ENCODE data around the gene CA12.

CA12 gene

DNA sequence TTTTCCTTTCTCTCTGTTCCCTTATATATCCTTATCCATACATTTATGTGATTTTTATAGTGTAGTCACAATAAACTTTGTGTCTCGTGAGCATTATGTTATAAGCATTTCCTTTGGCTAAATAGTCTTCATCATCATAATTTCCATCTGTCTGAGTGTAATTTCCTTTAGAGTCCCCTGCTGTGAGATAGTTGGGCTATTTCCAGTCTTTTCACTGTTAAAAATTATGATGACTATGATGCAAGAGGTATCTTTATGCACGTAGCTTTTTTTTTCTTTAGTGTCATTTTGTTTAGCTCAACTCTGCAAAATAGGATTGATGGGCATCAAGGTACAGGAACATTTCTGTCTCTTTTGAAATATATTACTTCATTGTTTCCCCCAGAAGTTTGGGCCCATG lies 26.9 kb upstream of the CA12 start:
- Mint-ChIP-seq H3K36me3 (ENCODE audit: low read depth) (no peaks in the 10 kb centered on the region), H3K4me3 (no peak overlapping the region), H3K9me3 (no peaks in the 10 kb centered on the region), H3K27me3 (ENCODE audit: low read depth) (no peaks in the 10 kb centered on the region), H3K27ac (no peak overlapping the region), H3K4me1 (ENCODE audit: low read depth) (peaks cover 6% of the 10 kb centered on the region)

GRCh38 chr15:63407612-63408011 lies 26.0 kb upstream of the CA12 start:
- H3K9me3 Mint-ChIP-seq, result no peaks in the 10 kb centered on the region
- H3K4me3 Mint-ChIP-seq, result no peak overlapping the region
- no peaks in the 10 kb centered on the region for H3K27me3 Mint-ChIP-seq (ENCODE audit: low read depth)
- H3K27ac Mint-ChIP-seq, result no peak overlapping the region
- peaks cover 6% of the 10 kb centered on the region for H3K4me1 Mint-ChIP-seq (ENCODE audit: low read depth)
- H3K36me3 Mint-ChIP-seq (ENCODE audit: low read depth), result no peaks in the 10 kb centered on the region

- Mint-ChIP-seq H3K36me3 (ENCODE audit: low read depth) (no peaks in the 10 kb centered on the region), H3K4me1 (ENCODE audit: low read depth) (peaks cover 6% of the 10 kb centered on the region), H3K27me3 (ENCODE audit: low read depth) (no peaks in the 10 kb centered on the region), H3K4me3 (no peak overlapping the region), H3K27ac (no peak overlapping the region), H3K9me3 (no peaks in the 10 kb centered on the region)
Observed at GRCh38 chr15:63405683-63406390, 24.2 kb upstream of the CA12 start.

GRCh38 chr15:63405159-63405558 lies 23.5 kb upstream of the CA12 start:
- Mint-ChIP-seq H3K9me3 (no peaks in the 10 kb centered on the region), H3K4me3 (no peak overlapping the region)

DNA sequence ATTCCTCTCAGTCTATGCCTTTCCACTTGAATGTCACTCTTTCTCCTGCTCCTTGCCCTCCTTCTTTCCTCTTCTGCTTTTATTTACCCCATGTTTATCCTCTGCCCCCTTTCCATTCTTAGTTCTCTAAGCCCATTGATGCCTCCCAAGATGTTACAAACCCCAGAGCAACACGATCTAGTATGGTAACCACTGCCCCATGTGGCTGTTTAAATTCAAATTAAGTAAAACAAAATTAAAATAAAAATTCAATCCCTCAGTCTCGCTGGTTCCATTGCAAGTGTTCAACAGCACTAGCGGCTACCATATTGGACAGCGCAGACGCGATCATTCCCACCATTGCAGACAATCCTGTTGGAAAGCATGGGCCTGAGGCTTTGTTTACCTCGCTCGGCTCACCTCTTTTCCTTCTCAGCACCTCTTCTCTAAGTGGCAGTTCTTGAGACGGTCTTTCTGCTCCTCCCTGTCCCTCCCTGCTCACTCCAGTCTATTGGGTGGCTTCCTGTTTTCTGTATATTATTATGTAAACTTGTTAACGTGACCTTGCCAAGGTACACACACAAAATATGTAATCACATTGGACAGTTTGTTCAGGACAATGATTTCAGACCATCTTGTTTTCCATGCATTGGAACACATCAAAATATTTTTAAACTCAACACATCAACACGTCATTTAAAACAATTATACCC lies 21.8 kb upstream of the CA12 start:
- Mint-ChIP-seq H3K4me3 (no peak overlapping the region), H3K27me3 (ENCODE audit: low read depth) (peaks cover 5% of the 10 kb centered on the region), H3K4me1 (ENCODE audit: low read depth) (peaks cover 13% of the 10 kb centered on the region), H3K27ac (no peak overlapping the region), H3K36me3 (ENCODE audit: low read depth) (no peaks in the 10 kb centered on the region), H3K9me3 (no peaks in the 10 kb centered on the region)

More at GRCh38 chr15:63405159-63405558, 23.5 kb upstream of the CA12 start:
- Mint-ChIP-seq H3K4me1 (ENCODE audit: low read depth) (peaks cover 6% of the 10 kb centered on the region), H3K27me3 (ENCODE audit: low read depth) (no peaks in the 10 kb centered on the region), H3K36me3 (ENCODE audit: low read depth) (no peaks in the 10 kb centered on the region), H3K27ac (no peak overlapping the region)

GRCh38 chr15:63402498-63403253 lies 21.0 kb upstream of the CA12 start:
- Mint-ChIP-seq H3K36me3 (ENCODE audit: low read depth) (no peaks in the 10 kb centered on the region), H3K9me3 (no peaks in the 10 kb centered on the region), H3K4me1 (ENCODE audit: low read depth) (peaks cover 15% of the 10 kb centered on the region), H3K27me3 (ENCODE audit: low read depth) (peaks cover 9% of the 10 kb centered on the region), H3K4me3 (no peak overlapping the region), H3K27ac (no peak overlapping the region)

DNA sequence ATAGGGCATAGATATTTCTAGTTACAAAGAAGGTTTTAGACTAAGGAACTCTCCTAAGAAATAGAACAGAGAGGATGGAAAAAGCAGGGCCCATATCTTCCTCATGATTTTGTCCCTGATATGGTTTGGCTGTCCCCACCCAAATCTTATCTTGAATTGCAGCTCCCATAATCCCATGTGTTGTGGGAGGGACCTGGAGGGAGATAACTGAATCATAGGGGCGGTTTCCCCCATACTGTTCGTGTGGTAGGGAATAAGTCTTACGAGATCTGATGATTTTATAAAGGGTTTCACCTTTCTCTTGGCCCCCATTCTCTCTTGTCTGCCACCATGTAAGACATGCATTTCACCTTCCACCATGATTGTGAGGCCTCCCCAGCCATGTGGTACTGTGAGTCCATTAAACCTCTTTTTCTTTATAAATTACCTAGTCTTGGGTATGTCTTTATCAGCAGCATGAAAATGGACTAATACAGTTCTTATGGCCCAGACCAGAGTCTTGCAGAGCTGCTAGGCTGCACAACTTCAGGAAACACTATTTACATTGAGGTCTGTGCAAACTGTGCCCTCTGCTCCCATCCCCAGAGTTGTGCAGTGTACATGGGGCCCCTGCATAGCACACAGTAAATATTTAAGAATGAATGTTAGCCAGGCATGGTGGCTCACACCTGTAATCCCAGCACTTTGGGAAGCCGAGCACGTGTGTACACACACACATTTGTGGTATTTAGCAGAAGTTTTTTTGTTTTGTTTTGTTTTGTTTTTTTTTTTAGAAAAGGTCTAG lies 20.3 kb upstream of the CA12 start:
- no peak overlapping the region for H3K27ac Mint-ChIP-seq
- no peaks in the 10 kb centered on the region for H3K9me3 Mint-ChIP-seq
- peaks cover 12% of the 10 kb centered on the region for H3K27me3 Mint-ChIP-seq (ENCODE audit: low read depth)

GRCh38 chr15:63401078-63401477 lies 19.4 kb upstream of the CA12 start:
- Mint-ChIP-seq H3K4me3 (no peak overlapping the region), H3K27ac (no peak overlapping the region), H3K4me1 (ENCODE audit: low read depth) (peaks cover 15% of the 10 kb centered on the region), H3K27me3 (ENCODE audit: low read depth) (peaks cover 16% of the 10 kb centered on the region), H3K36me3 (ENCODE audit: low read depth) (no peaks in the 10 kb centered on the region), H3K9me3 (no peaks in the 10 kb centered on the region)

More for the DNA sequence above, 20.3 kb upstream of the CA12 start:
- Mint-ChIP-seq H3K4me1 (ENCODE audit: low read depth) (peaks cover 15% of the 10 kb centered on the region), H3K4me3 (no peak overlapping the region), H3K36me3 (ENCODE audit: low read depth) (no peaks in the 10 kb centered on the region)

- Mint-ChIP-seq H3K9me3 (no peaks in the 10 kb centered on the region), H3K27me3 (ENCODE audit: low read depth) (peaks cover 32% of the 10 kb centered on the region), H3K4me1 (ENCODE audit: low read depth) (peaks cover 10% of the 10 kb centered on the region), H3K36me3 (ENCODE audit: low read depth) (no peaks in the 10 kb centered on the region), H3K27ac (no peak overlapping the region), H3K4me3 (no peak overlapping the region)
Observed at GRCh38 chr15:63398456-63398855, 16.8 kb upstream of the CA12 start.

DNA sequence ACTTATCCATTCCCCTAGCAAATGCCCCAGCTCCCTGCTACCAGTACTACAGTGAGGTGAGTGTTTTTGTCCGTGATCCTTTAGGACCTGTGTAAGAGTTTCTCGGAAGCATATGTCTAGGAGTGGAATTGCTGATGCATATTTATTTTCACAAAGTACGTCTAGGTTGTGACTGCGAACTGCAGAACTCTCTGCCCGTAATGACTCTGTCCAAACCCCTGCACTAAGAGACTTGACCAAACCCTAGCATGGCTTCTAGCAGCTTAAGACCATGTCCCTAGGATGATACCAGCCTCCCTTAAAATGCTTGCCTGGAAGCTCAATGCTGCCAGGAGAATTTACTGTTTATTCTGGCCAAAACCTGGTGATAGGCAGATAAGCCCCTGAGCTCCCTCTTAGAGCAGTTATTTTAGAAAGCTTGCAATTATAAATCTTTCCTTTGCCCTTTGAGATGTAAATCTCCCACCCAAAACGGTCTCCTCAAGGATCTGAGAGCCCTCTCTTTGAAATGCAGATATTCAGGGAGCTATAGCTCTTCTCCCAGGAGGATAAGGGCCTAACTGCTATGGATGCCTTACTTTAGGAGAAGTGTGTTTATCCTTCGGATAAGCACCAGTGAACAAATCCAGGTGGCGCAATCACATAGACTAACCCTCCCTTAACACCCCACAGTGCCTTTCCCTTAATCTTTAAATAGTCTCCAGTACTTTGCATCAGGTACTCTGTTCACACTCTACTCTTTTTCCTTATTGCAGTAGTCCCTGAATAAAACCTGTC lies 14.7 kb upstream of the CA12 start:
- H3K4me3 Mint-ChIP-seq, result no peak overlapping the region
- peaks cover 43% of the 10 kb centered on the region for H3K27me3 Mint-ChIP-seq (ENCODE audit: low read depth)
- H3K9me3 Mint-ChIP-seq, result no peaks in the 10 kb centered on the region
- peaks cover 14% of the 10 kb centered on the region for H3K4me1 Mint-ChIP-seq (ENCODE audit: low read depth)
- no peaks in the 10 kb centered on the region for H3K36me3 Mint-ChIP-seq (ENCODE audit: low read depth)
- H3K27ac Mint-ChIP-seq, result no peak overlapping the region

DNA sequence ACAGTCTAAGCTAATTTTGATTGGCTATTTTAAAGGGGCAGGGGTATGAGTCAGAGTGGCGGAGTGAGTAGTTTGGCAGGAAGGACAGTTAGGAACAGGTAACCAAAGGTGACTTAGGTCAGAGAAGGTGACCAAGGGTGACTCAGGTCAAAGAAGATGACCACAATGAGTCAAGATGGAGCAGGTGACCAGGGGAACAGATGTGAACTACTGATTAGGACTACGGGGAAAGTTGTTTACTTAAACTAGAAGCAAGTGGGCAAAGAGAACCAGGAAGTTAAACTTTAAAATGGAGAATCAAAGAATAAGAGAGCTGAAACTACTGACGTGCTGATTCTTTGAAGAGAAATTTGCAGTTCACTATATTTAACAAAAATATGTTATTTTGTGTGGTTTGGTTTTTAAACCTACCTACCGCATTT lies 14.1 kb upstream of the CA12 start:
- H3K9me3 Mint-ChIP-seq, result no peaks in the 10 kb centered on the region
- no peaks in the 10 kb centered on the region for H3K36me3 Mint-ChIP-seq (ENCODE audit: low read depth)
- no peak overlapping the region for H3K27ac Mint-ChIP-seq
- no peak overlapping the region for H3K4me3 Mint-ChIP-seq
- H3K27me3 Mint-ChIP-seq (ENCODE audit: low read depth), result peaks cover 44% of the 10 kb centered on the region
- peaks cover 14% of the 10 kb centered on the region for H3K4me1 Mint-ChIP-seq (ENCODE audit: low read depth)

DNA sequence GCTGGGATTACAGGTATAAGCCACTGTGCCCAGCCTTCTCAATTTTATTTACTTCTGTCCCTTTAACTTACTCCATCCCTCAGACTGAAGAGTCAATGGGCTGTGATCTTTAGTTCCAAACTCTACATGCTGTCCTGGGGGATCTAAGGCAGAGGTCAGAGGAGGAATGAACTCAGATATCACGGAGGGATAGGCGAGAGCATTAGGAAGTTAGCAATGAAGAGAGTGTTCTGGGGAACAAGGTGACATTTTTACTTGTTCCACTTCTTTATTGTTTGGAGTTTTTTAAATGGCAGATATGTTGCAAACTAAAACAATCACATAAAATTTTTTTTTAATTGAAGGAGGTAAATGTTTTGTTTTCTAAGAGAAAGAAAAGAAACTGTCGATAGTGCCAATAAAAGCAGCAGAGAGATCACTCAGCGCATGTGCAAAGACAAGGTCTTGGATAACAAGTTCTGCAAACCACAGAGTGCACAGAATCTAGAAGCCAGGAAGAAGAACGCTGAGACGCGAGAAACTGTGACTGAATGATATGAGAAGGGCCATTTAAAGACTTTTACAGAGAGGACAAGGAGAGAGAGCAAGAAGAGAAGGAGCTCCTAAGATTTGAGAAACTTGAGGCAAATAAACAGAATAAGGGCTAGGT lies 10.8 kb upstream of the CA12 start:
- Mint-ChIP-seq H3K4me3 (peak overlapping the region; percentile 47), H3K27me3 (ENCODE audit: low read depth) (peaks cover 55% of the 10 kb centered on the region)

GRCh38 chr15:63391669-63392360 lies 10.2 kb upstream of the CA12 start:
- H3K9me3 Mint-ChIP-seq, result no peaks in the 10 kb centered on the region
- peaks cover 53% of the 10 kb centered on the region for H3K27me3 Mint-ChIP-seq (ENCODE audit: low read depth)
- H3K4me1 Mint-ChIP-seq (ENCODE audit: low read depth), result peaks cover 5% of the 10 kb centered on the region
- H3K4me3 Mint-ChIP-seq, result no peak overlapping the region
- no peaks in the 10 kb centered on the region for H3K36me3 Mint-ChIP-seq (ENCODE audit: low read depth)
- no peak overlapping the region for H3K27ac Mint-ChIP-seq

More for the DNA sequence above, 10.8 kb upstream of the CA12 start:
- H3K27ac Mint-ChIP-seq, result no peak overlapping the region
- no peaks in the 10 kb centered on the region for H3K9me3 Mint-ChIP-seq
- peaks cover 5% of the 10 kb centered on the region for H3K4me1 Mint-ChIP-seq (ENCODE audit: low read depth)
- no peaks in the 10 kb centered on the region for H3K36me3 Mint-ChIP-seq (ENCODE audit: low read depth)
